Neural progenitor cell (in vitro differentiated cells): ENCODE measurements around the gene NDUFB4. TPM values are rescaled to one million over a fixed set of nuclear protein-coding genes. Genes with fewer than 3 reads are reported as not detected.

Experiments
- DNase-seq: peaks from one replicate; pipeline ENCODE4 v3.0.0-alpha.2; 2016; ENCODE audit warnings: low spot score
- H2AFZ ChIP-seq: fragments of 200-600 bp; sonication (generic); replicated peaks from 2 replicates; pipeline ENCODE4 v1.6.1; 2016; ENCODE audit warnings: antibody characterized with exemption
- H3F3A ChIP-seq: fragments of 200-600 bp; sonication (generic); 2 replicates; pipeline ENCODE4 v1.6.1; 2016; ENCODE audit warnings: antibody characterized with exemption, low read depth
- H3K27ac ChIP-seq: fragments of 200-600 bp; sonication (generic); 2 replicates; pipeline ENCODE4 v1.5.1; 2016; ENCODE audit warnings: mild to moderate bottlenecking
- H3K27me3 ChIP-seq: fragments of 200-600 bp; sonication (generic); 2 replicates; pipeline ENCODE4 v1.6.1; 2016; ENCODE audit warnings: mild to moderate bottlenecking, moderate library complexity
- H3K36me3 ChIP-seq: fragments of 200-600 bp; sonication (generic); 2 replicates; pipeline ENCODE4 v1.5.1; 2016
- H3K4me1 ChIP-seq: fragments of 200-600 bp; sonication (generic); 2 replicates; pipeline ENCODE4 v1.6.1; 2016; ENCODE audit warnings: mixed run types
- H3K4me2 ChIP-seq: fragments of 200-600 bp; sonication (generic); 2 replicates; pipeline ENCODE4 v1.6.1; 2016
- H3K4me3 ChIP-seq: fragments of 200-600 bp; sonication (generic); 2 replicates; pipeline ENCODE4 v1.5.1; 2016
- H3K79me2 ChIP-seq: fragments of 200-600 bp; sonication (generic); 2 replicates; pipeline ENCODE4 v1.6.1; 2016; ENCODE audit warnings: low read depth
- H3K9ac ChIP-seq: fragments of 200-600 bp; sonication (generic); 2 replicates; pipeline ENCODE4 v1.6.1; 2016
- H3K9me3 ChIP-seq: fragments of 200-600 bp; sonication (generic); 2 replicates; pipeline ENCODE4 v1.5.1; 2016; ENCODE audit warnings: low read depth
- H4K20me1 ChIP-seq: fragments of 200-600 bp; sonication (generic); 2 replicates; pipeline ENCODE4 v1.6.1; 2016; ENCODE audit warnings: low read depth
- H3K27ac Mint-ChIP-seq: 3 replicates; pipeline ENCODE4 v1.8.0; 2021; ENCODE audit warnings: mixed read lengths
- H3K27me3 Mint-ChIP-seq: 2 replicates; pipeline ENCODE4 v1.8.0; 2022; ENCODE audit warnings: low read depth, mild to moderate bottlenecking, inconsistent platforms, moderate library complexity, mixed read lengths; ENCODE audit not compliant: insufficient read depth
- H3K36me3 Mint-ChIP-seq: 3 replicates; pipeline ENCODE4 v1.8.0; 2021; ENCODE audit warnings: mixed read lengths
- H3K4me1 Mint-ChIP-seq: 3 replicates; pipeline ENCODE4 v1.8.0; 2021; ENCODE audit warnings: mixed read lengths
- H3K4me3 Mint-ChIP-seq: 3 replicates; pipeline ENCODE4 v1.8.0; 2021; ENCODE audit warnings: mild to moderate bottlenecking, moderate library complexity, mixed read lengths
- H3K9me3 Mint-ChIP-seq: 3 replicates; pipeline ENCODE4 v1.8.0; 2020; ENCODE audit warnings: mixed read lengths
- CTCF ChIP-seq: fragments of 200-600 bp; sonication (generic); IDR thresholded peaks from 2 replicates; pipeline ENCODE4 v1.5.1; 2017; ENCODE audit warnings: antibody characterized with exemption, mild to moderate bottlenecking
- EZH2 ChIP-seq: fragments of 200-600 bp; sonication (generic); IDR thresholded peaks from 2 replicates; pipeline ENCODE4 v1.6.1; 2017; ENCODE audit warnings: antibody characterized with exemption, mild to moderate bottlenecking, moderate library complexity
- EZH2phosphoT487 ChIP-seq: fragments of 200-600 bp; sonication (generic); IDR thresholded peaks from 2 replicates; pipeline ENCODE4 v1.6.1; 2017; ENCODE audit warnings: antibody characterized with exemption
- total RNA-seq: library from RNA; depleted of rRNA; stranded (reverse); fragments of >200 nt; gene quantifications from 2 replicates; pipeline ENCODE4 v1.2.3, GENCODE V29; 2015; ENCODE audit warnings: low replicate concordance

NDUFB4 gene
- total RNA-seq, 1 donor from 2014 or later = 132 TPM

GRCh38 chr3:120595788-120596115 is 384 bp upstream of the NDUFB4 start:
- TF ChIP-seq CTCF = no peak
- peaks cover 7% of the 10 kb centered on the region for H3K36me3 ChIP-seq
- H3K27me3 ChIP-seq = no peaks in the 10 kb centered on the region
- Mint-ChIP-seq H3K27me3 (peaks cover 5% of the 10 kb centered on the region), H3K9me3 (no peaks in the 10 kb centered on the region), H3K4me3 (peak overlapping the region; percentile 96), H3K27ac (peak overlapping the region; percentile 84), H3K36me3 (peaks cover 2% of the 10 kb centered on the region), H3K4me1 (peaks cover 10% of the 10 kb centered on the region)
- H2AFZ ChIP-seq = peak overlapping the region; percentile 99
- H3K27ac ChIP-seq = no peak overlapping the region
- peak overlapping the region; percentile 96 for H3K4me3 ChIP-seq
- DNase-seq = no peak
- H4K20me1 ChIP-seq = peaks cover 28% of the 10 kb centered on the region
- no peak overlapping the region for H3K9ac ChIP-seq
- H3K4me1 ChIP-seq = peaks cover 4% of the 10 kb centered on the region
- H3K79me2 ChIP-seq = peaks cover 44% of the 10 kb centered on the region
- no peaks in the 10 kb centered on the region for H3K9me3 ChIP-seq
- H3F3A ChIP-seq = peaks cover 5% of the 10 kb centered on the region
- peak overlapping the region; percentile 75 for H3K4me2 ChIP-seq

- peaks cover 8% of the 10 kb centered on the region for H3K36me3 ChIP-seq
- H3K27ac Mint-ChIP-seq = peak overlapping the region; percentile 84
Measured at GRCh38 chr3:120596853-120597223, 702 bp downstream of the NDUFB4 start.

GRCh38 chr3:120597445-120598049 is 1.4 kb downstream of the NDUFB4 start:
- Histone ChIP-seq H3K4me3 (peak overlapping the region; percentile 96), H3K9me3 (no peaks in the 10 kb centered on the region), H3K27ac (no peak overlapping the region), H3K9ac (no peak overlapping the region), H3K36me3 (peaks cover 8% of the 10 kb centered on the region), H3K4me1 (peaks cover 4% of the 10 kb centered on the region), H3K79me2 (peaks cover 44% of the 10 kb centered on the region), H2AFZ (no peak overlapping the region), H3K27me3 (no peaks in the 10 kb centered on the region), H4K20me1 (peaks cover 38% of the 10 kb centered on the region), H3F3A (peaks cover 15% of the 10 kb centered on the region), H3K4me2 (peak overlapping the region; percentile 75)
- DNase-seq = no peak
- TF ChIP-seq CTCF (no peak), EZH2 (no peak), EZH2phosphoT487 (no peak)
- H3K9me3 Mint-ChIP-seq = no peaks in the 10 kb centered on the region
- H3K4me1 Mint-ChIP-seq = peaks cover 10% of the 10 kb centered on the region
- peak overlapping the region; percentile 79 for H3K4me3 Mint-ChIP-seq
- peaks cover 9% of the 10 kb centered on the region for H3K36me3 Mint-ChIP-seq
- H3K27ac Mint-ChIP-seq = no peak overlapping the region
- H3K27me3 Mint-ChIP-seq = peaks cover 5% of the 10 kb centered on the region

More at GRCh38 chr3:120596853-120597223, 702 bp downstream of the NDUFB4 start:
- TF ChIP-seq CTCF (no peak), EZH2 (no peak), EZH2phosphoT487 (no peak)
- H3F3A ChIP-seq = peaks cover 10% of the 10 kb centered on the region
- H3K4me1 ChIP-seq = peaks cover 4% of the 10 kb centered on the region
- H3K9me3 Mint-ChIP-seq = no peaks in the 10 kb centered on the region
- no peak overlapping the region for H3K27ac ChIP-seq
- H3K79me2 ChIP-seq = peaks cover 44% of the 10 kb centered on the region
- H3K4me1 Mint-ChIP-seq = peaks cover 10% of the 10 kb centered on the region
- DNase-seq = no peak
- peak overlapping the region; percentile 96 for H3K4me3 Mint-ChIP-seq
- H2AFZ ChIP-seq = peak overlapping the region; percentile 71
- H3K36me3 Mint-ChIP-seq = peaks cover 8% of the 10 kb centered on the region
- no peaks in the 10 kb centered on the region for H3K9me3 ChIP-seq
- H3K27me3 ChIP-seq = no peaks in the 10 kb centered on the region
- peaks cover 5% of the 10 kb centered on the region for H3K27me3 Mint-ChIP-seq
- peak overlapping the region; percentile 96 for H3K4me3 ChIP-seq
- H3K9ac ChIP-seq = peak overlapping the region; percentile 87
- peak overlapping the region; percentile 75 for H3K4me2 ChIP-seq
- H4K20me1 ChIP-seq = peaks cover 38% of the 10 kb centered on the region
